ENCODE data around the gene CXCL12.

Gene CXCL12

GRCh38 chr10:44419790-44420549 lies 35.1 kb upstream of the CXCL12 start:
- ATAC-seq (ENCODE audit: insufficient read depth, low read depth) (peak; percentile 52; the same call in 2 of the 3 replicates), DNase-seq (no peak)
- no peak overlapping the region for H2AFZ ChIP-seq (ENCODE audit: low read depth, low read length)

GRCh38 chr10:44418637-44419036 lies 33.7 kb upstream of the CXCL12 start:
- TF ChIP-seq CTCF (IDR thresholded peaks at IDR 0.05; ENCODE audit: borderline replicate concordance, extremely low read depth, low read length, poor library complexity, severe bottlenecking) (no peak), EZH2 (IDR thresholded peaks at IDR 0.05; ENCODE audit: borderline replicate concordance, low read depth, low read length, severe bottlenecking) (no peak)
- Histone ChIP-seq H3K27me3 (ENCODE audit: insufficient read depth, low read length, poor library complexity) (no peaks in the 10 kb centered on the region), H4K20me1 (ENCODE audit: insufficient read depth, low read length) (no peaks in the 10 kb centered on the region), H2AFZ (ENCODE audit: low read depth, low read length) (no peak overlapping the region), H3K9me3 (ENCODE audit: insufficient read depth, low read length, severe bottlenecking) (no peaks in the 10 kb centered on the region), H3K4me2 (ENCODE audit: insufficient read depth, low read length) (no peak overlapping the region), H3K9ac (ENCODE audit: low read depth, low read length) (no peak overlapping the region), H3K4me1 (ENCODE audit: insufficient read depth, low read length) (no peaks in the 10 kb centered on the region), H3K79me2 (ENCODE audit: insufficient read depth, low read length) (no peaks in the 10 kb centered on the region), H3K36me3 (ENCODE audit: insufficient read depth, low read length) (no peaks in the 10 kb centered on the region), H3K27ac (ENCODE audit: low read length) (no peak overlapping the region), H3K4me3 (ENCODE audit: low read depth in 1 of 2, low read length in 2 of 2) (no peak overlapping the region)
- DNase-seq (no peak), ATAC-seq (ENCODE audit: insufficient read depth, low read depth) (no peak)

More at GRCh38 chr10:44419790-44420549, 35.1 kb upstream of the CXCL12 start:
- Histone ChIP-seq H3K9ac (ENCODE audit: low read depth, low read length) (no peak overlapping the region), H3K4me1 (ENCODE audit: insufficient read depth, low read length) (no peaks in the 10 kb centered on the region), H3K27me3 (ENCODE audit: insufficient read depth, low read length, poor library complexity) (no peaks in the 10 kb centered on the region), H4K20me1 (ENCODE audit: insufficient read depth, low read length) (no peaks in the 10 kb centered on the region), H3K4me2 (ENCODE audit: insufficient read depth, low read length) (no peak overlapping the region), H3K79me2 (ENCODE audit: insufficient read depth, low read length) (no peaks in the 10 kb centered on the region), H3K4me3 (ENCODE audit: low read depth in 1 of 2, low read length in 2 of 2) (no peak overlapping the region), H3K36me3 (ENCODE audit: insufficient read depth, low read length) (no peaks in the 10 kb centered on the region), H3K9me3 (ENCODE audit: insufficient read depth, low read length, severe bottlenecking) (no peaks in the 10 kb centered on the region), H3K27ac (ENCODE audit: low read length) (no peak overlapping the region)
- TF ChIP-seq EZH2 (IDR thresholded peaks at IDR 0.05; ENCODE audit: borderline replicate concordance, low read depth, low read length, severe bottlenecking) (no peak), CTCF (IDR thresholded peaks at IDR 0.05; ENCODE audit: borderline replicate concordance, extremely low read depth, low read length, poor library complexity, severe bottlenecking) (no peak)

DNA sequence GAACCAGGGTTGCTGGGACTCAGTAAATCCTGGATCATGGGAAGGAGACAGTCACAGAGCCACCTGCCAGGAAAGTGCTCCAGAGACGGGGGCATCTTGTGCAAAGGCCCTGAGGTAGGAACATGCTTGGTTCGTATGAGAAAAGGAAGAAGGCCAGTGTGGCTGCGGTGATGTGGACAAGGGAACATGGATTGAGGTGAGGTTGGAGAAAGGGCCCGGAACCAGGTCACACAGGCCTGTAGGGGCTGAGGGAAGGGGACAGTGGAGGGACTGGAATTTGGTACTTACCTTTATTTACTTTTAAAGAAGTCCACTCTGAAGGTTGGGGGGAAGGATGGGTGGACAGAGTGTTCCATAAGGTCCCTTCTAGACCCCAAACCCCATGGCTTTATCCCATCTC lies 32.9 kb upstream of the CXCL12 start:
- no peaks in the 10 kb centered on the region for H3K4me1 ChIP-seq (ENCODE audit: insufficient read depth, low read length)
- H3K4me3 ChIP-seq (ENCODE audit: low read depth in 1 of 2, low read length in 2 of 2) = no peak overlapping the region
- H3K27me3 ChIP-seq (ENCODE audit: insufficient read depth, low read length, poor library complexity) = no peaks in the 10 kb centered on the region
- H2AFZ ChIP-seq (ENCODE audit: low read depth, low read length) = no peak overlapping the region
- ATAC-seq (ENCODE audit: insufficient read depth, low read depth) = no peak
- H3K79me2 ChIP-seq (ENCODE audit: insufficient read depth, low read length) = no peaks in the 10 kb centered on the region
- no peak for TF ChIP-seq EZH2 (IDR thresholded peaks at IDR 0.05; ENCODE audit: borderline replicate concordance, low read depth, low read length, severe bottlenecking)
- TF ChIP-seq CTCF (IDR thresholded peaks at IDR 0.05; ENCODE audit: borderline replicate concordance, extremely low read depth, low read length, poor library complexity, severe bottlenecking) = no peak
- no peak overlapping the region for H3K9ac ChIP-seq (ENCODE audit: low read depth, low read length)
- no peak for DNase-seq
- H3K27ac ChIP-seq (ENCODE audit: low read length) = no peak overlapping the region
- H3K9me3 ChIP-seq (ENCODE audit: insufficient read depth, low read length, severe bottlenecking) = no peaks in the 10 kb centered on the region
- no peaks in the 10 kb centered on the region for H3K36me3 ChIP-seq (ENCODE audit: insufficient read depth, low read length)
- H4K20me1 ChIP-seq (ENCODE audit: insufficient read depth, low read length) = no peaks in the 10 kb centered on the region
- H3K4me2 ChIP-seq (ENCODE audit: insufficient read depth, low read length) = no peak overlapping the region

Measured in DND-41 (cell line).